HCT116 (cell line): ENCODE results near the gene PPIAL4G.
"Not testable (repeated sequence)": the region's sequence is repeated elsewhere in the genome, so short reads cannot be mapped to it uniquely, and the experiment has no call there.

Experiments used
- CTCF ChIP-seq, 3 experiments: fragments of 200-600 bp in 1 of 3; sonication (generic) in 1 of 3; IDR thresholded peaks in 2 of 3; conservative IDR thresholded peaks in 1 of 3; 2 replicates each; pipeline ENCODE4 v1.5.1; 2012 to 2017; ENCODE audit warnings: low read depth in 2 of 3, low read length in 2 of 3, antibody characterized with exemption in 1 of 3, borderline replicate concordance in 1 of 3, control low read depth in 1 of 3, mild to moderate bottlenecking in 1 of 3, mixed read lengths in 1 of 3, mixed run types in 1 of 3, moderate library complexity in 1 of 3; ENCODE audit not compliant: insufficient read depth in 1 of 3
- EZH2 ChIP-seq: fragments of 200-600 bp; sonication (generic); IDR thresholded peaks from 2 replicates; pipeline ENCODE4 v1.6.1; 2017; ENCODE audit warnings: antibody characterized with exemption, mixed run types
- EZH2phosphoT487 ChIP-seq: fragments of 200-600 bp; IDR thresholded peaks from 2 replicates; pipeline ENCODE4 v1.6.1; 2018; ENCODE audit warnings: antibody characterized with exemption, borderline replicate concordance
- MAX ChIP-seq: IDR thresholded peaks from 2 replicates; pipeline ENCODE4 v1.6.1; 2012
- POLR2A ChIP-seq: IDR thresholded peaks from 2 replicates; pipeline ENCODE4 v1.7.0; 2011; ENCODE audit warnings: borderline replicate concordance; ENCODE audit not compliant: insufficient read depth, insufficient read length; ENCODE audit errors: extremely low read depth
- POLR2AphosphoS5 ChIP-seq: IDR thresholded peaks from 2 replicates; pipeline ENCODE4 v1.6.1; 2011; ENCODE audit warnings: mild to moderate bottlenecking, low read depth, low read length, moderate library complexity
- REST ChIP-seq: IDR thresholded peaks from 2 replicates; pipeline ENCODE4 v1.6.1; 2012; ENCODE audit warnings: low read depth
- SP1 ChIP-seq: IDR thresholded peaks from 2 replicates; pipeline ENCODE4 v1.6.1; 2012; ENCODE audit warnings: low read depth
- SRF ChIP-seq: IDR thresholded peaks from 2 replicates; pipeline ENCODE4 v1.6.1; 2012; ENCODE audit warnings: low read depth
- ZBTB33 ChIP-seq: IDR thresholded peaks from 2 replicates; pipeline ENCODE4 v1.6.1; 2011; ENCODE audit warnings: mild to moderate bottlenecking, low read length, moderate library complexity; ENCODE audit not compliant: insufficient replicate concordance; ENCODE audit errors: extremely low read depth
- ZNF274 ChIP-seq: fragments of 200-500 bp; sonication (Bioruptor generic); IDR thresholded peaks from 2 replicates; pipeline ENCODE4 v1.6.1; 2014; ENCODE audit warnings: mild to moderate bottlenecking, low read depth, low read length, inconsistent platforms
- TF ChIP-seq, protein P1 (sequence below): IDR thresholded peaks from 2 replicates; pipeline ENCODE4 v1.6.1; 2012

- not testable (repeated sequence) for TF ChIP-seq EZH2; POLR2A; CTCF (IDR thresholded peaks at IDR 0.05 in 2 of 3, conservative IDR thresholded peaks at IDR 0.05 in 1 of 3; ENCODE audit: borderline replicate concordance in 1 of 3, insufficient read depth in 1 of 3, low read depth in 2 of 3, low read length in 2 of 3); SRF; SP1; REST; POLR2AphosphoS5; ZNF274; MAX; ZBTB33; EZH2phosphoT487
- TF ChIP-seq, protein P1, sequence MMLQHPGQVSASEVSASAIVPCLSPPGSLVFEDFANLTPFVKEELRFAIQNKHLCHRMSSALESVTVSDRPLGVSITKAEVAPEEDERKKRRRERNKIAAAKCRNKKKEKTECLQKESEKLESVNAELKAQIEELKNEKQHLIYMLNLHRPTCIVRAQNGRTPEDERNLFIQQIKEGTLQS = not testable (repeated sequence)
Measured at GRCh38 chr1:148522072-148522471, 39.0 kb upstream of the PPIAL4G start.
